ENCODE results near the gene AMOTL2. TPM values are rescaled to one million over a fixed set of nuclear protein-coding genes. Genes with fewer than 3 reads are reported as not detected.

AMOTL2 gene
- total RNA-seq, 1 experiment from 2014 or later, result 76.9 TPM

DNA sequence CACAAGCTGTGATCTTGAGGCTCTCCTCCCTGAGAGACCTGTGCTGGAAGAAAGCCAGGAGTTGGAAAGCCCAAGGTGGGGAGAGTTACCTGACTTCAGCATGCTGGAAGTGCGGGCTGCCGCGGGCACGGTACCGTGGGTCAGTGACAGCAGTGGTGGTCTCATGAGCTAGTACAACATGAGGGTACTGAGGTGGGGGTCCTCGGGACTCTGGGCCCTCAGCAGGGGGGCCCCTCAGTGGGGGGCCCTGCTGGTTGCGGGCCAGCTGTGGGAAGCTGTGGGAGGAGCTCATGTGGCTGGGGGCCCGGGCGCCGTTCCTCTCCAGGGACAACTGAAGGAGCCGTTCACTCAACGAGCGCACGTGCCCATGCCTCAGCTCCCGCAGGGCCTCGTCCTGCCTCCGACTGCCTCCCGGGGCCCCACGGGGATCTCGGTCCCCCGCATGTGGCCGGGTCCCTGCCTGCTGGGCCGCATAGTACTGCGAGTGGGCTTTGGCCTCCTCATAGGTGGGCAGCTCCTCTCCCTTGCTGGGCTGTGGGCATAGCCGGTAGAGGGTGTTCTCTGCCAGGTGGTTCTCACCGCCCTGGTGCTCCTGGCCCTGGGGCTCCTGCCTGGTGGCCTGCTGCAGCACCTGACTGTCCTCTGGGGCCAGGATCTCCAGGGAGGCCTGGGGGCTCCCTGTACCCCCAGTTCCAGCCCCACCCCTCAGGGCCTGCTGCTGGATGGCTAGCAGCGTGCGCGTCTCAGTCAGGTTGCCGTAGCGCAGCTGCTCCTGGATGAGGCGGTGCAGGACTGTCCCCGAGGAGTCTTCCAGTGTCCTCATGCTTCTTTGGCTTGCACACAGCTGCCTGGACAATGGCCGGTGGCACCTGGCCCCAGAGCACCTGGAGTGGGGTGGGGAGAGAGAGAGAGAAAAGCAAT is 3.4 kb downstream of the AMOTL2 start (continued):
- TF ChIP-seq, protein P1, sequence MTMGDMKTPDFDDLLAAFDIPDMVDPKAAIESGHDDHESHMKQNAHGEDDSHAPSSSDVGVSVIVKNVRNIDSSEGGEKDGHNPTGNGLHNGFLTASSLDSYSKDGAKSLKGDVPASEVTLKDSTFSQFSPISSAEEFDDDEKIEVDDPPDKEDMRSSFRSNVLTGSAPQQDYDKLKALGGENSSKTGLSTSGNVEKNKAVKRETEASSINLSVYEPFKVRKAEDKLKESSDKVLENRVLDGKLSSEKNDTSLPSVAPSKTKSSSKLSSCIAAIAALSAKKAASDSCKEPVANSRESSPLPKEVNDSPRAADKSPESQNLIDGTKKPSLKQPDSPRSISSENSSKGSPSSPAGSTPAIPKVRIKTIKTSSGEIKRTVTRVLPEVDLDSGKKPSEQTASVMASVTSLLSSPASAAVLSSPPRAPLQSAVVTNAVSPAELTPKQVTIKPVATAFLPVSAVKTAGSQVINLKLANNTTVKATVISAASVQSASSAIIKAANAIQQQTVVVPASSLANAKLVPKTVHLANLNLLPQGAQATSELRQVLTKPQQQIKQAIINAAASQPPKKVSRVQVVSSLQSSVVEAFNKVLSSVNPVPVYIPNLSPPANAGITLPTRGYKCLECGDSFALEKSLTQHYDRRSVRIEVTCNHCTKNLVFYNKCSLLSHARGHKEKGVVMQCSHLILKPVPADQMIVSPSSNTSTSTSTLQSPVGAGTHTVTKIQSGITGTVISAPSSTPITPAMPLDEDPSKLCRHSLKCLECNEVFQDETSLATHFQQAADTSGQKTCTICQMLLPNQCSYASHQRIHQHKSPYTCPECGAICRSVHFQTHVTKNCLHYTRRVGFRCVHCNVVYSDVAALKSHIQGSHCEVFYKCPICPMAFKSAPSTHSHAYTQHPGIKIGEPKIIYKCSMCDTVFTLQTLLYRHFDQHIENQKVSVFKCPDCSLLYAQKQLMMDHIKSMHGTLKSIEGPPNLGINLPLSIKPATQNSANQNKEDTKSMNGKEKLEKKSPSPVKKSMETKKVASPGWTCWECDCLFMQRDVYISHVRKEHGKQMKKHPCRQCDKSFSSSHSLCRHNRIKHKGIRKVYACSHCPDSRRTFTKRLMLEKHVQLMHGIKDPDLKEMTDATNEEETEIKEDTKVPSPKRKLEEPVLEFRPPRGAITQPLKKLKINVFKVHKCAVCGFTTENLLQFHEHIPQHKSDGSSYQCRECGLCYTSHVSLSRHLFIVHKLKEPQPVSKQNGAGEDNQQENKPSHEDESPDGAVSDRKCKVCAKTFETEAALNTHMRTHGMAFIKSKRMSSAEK (CRISPR knock-in tag; IDR thresholded peaks at IDR 0.05; ENCODE audit: borderline replicate concordance), result no peak
- TF ChIP-seq ESRRA (CRISPR knock-in tag; IDR thresholded peaks at IDR 0.05; ENCODE audit: borderline replicate concordance), result no peak
- TF ChIP-seq TP53 (CRISPR knock-in tag; IDR thresholded peaks at IDR 0.05), result no peak
- TF ChIP-seq FOXP1 (CRISPR knock-in tag; IDR thresholded peaks at IDR 0.05; ENCODE audit: borderline replicate concordance), result no peak
- TF ChIP-seq FOXJ3 (CRISPR knock-in tag; IDR thresholded peaks at IDR 0.05; ENCODE audit: borderline replicate concordance), result no peak

DNA sequence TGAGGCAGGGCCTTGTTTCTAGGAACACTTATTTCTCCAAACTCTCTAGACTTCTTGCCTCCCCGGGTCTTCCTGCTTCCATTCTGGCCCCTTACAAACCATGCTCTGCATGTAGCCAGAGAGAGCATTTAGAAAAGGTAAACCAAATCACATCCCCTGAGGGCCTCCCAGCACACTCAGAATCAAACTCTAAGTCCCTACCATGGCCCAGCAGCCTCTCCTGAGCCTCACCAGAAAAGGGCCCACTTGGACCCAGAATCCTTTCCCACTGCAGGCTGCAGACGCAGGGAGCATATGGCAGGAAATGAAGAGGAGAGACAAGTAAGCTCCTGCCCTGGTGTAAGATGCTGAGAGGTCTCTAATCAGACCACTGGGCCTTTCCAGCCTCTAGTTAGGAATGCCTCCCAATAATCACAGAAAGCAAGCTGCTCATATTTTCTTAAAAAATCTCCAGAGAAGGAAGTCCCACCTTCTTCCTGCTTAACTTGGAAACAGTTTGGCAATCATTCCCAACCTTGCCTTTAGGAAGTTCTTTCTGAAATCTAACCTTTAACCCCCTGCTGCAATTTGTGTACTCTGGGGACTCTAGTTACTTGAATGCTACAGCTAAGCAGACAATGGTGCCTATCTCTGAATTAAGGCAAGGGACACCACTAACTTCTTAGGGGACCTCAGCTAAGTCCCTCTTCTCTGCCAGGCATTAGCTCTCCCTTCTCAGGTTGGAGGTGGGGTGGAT is 4.2 kb downstream of the AMOTL2 start:
- peaks cover 52% of the 10 kb centered on the region for H3K4me1 Mint-ChIP-seq
- no peak overlapping the region for H3K4me3 Mint-ChIP-seq
- TF ChIP-seq TEAD4 (CRISPR knock-in tag; IDR thresholded peaks at IDR 0.05) (no peak), NR2C2 (CRISPR knock-in tag; IDR thresholded peaks at IDR 0.05) (no peak), OVOL2 (CRISPR knock-in tag; IDR thresholded peaks at IDR 0.05; ENCODE audit: borderline replicate concordance) (no peak), MYBL2 (CRISPR knock-in tag; IDR thresholded peaks at IDR 0.05) (no peak), HMGA2 (CRISPR knock-in tag; IDR thresholded peaks at IDR 0.05) (no peak)
- TF ChIP-seq, protein P2, sequence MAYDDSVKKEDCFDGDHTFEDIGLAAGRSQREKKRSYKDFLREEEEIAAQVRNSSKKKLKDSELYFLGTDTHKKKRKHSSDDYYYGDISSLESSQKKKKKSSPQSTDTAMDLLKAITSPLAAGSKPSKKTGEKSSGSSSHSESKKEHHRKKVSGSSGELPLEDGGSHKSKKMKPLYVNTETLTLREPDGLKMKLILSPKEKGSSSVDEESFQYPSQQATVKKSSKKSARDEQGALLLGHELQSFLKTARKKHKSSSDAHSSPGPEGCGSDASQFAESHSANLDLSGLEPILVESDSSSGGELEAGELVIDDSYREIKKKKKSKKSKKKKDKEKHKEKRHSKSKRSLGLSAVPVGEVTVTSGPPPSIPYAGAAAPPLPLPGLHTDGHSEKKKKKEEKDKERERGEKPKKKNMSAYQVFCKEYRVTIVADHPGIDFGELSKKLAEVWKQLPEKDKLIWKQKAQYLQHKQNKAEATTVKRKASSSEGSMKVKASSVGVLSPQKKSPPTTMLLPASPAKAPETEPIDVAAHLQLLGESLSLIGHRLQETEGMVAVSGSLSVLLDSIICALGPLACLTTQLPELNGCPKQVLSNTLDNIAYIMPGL (CRISPR knock-in tag; IDR thresholded peaks at IDR 0.05), result no peak
- TF ChIP-seq, protein P3, sequence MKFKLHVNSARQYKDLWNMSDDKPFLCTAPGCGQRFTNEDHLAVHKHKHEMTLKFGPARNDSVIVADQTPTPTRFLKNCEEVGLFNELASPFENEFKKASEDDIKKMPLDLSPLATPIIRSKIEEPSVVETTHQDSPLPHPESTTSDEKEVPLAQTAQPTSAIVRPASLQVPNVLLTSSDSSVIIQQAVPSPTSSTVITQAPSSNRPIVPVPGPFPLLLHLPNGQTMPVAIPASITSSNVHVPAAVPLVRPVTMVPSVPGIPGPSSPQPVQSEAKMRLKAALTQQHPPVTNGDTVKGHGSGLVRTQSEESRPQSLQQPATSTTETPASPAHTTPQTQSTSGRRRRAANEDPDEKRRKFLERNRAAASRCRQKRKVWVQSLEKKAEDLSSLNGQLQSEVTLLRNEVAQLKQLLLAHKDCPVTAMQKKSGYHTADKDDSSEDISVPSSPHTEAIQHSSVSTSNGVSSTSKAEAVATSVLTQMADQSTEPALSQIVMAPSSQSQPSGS (CRISPR knock-in tag; IDR thresholded peaks at IDR 0.05; ENCODE audit: borderline replicate concordance, low read depth), result no peak
- TF ChIP-seq, protein P4, sequence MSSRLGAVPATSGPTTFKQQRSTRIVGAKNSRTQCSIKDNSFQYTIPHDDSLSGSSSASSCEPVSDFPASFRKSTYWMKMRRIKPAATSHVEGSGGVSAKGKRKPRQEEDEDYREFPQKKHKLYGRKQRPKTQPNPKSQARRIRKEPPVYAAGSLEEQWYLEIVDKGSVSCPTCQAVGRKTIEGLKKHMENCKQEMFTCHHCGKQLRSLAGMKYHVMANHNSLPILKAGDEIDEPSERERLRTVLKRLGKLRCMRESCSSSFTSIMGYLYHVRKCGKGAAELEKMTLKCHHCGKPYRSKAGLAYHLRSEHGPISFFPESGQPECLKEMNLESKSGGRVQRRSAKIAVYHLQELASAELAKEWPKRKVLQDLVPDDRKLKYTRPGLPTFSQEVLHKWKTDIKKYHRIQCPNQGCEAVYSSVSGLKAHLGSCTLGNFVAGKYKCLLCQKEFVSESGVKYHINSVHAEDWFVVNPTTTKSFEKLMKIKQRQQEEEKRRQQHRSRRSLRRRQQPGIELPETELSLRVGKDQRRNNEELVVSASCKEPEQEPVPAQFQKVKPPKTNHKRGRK (CRISPR knock-in tag; IDR thresholded peaks at IDR 0.05; ENCODE audit: borderline replicate concordance), result no peak
- TF ChIP-seq, protein P5, sequence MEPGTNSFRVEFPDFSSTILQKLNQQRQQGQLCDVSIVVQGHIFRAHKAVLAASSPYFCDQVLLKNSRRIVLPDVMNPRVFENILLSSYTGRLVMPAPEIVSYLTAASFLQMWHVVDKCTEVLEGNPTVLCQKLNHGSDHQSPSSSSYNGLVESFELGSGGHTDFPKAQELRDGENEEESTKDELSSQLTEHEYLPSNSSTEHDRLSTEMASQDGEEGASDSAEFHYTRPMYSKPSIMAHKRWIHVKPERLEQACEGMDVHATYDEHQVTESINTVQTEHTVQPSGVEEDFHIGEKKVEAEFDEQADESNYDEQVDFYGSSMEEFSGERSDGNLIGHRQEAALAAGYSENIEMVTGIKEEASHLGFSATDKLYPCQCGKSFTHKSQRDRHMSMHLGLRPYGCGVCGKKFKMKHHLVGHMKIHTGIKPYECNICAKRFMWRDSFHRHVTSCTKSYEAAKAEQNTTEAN (CRISPR knock-in tag; IDR thresholded peaks at IDR 0.05), result no peak
- TF ChIP-seq, protein P6, sequence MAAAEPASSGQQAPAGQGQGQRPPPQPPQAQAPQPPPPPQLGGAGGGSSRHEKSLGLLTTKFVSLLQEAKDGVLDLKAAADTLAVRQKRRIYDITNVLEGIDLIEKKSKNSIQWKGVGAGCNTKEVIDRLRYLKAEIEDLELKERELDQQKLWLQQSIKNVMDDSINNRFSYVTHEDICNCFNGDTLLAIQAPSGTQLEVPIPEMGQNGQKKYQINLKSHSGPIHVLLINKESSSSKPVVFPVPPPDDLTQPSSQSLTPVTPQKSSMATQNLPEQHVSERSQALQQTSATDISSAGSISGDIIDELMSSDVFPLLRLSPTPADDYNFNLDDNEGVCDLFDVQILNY (CRISPR knock-in tag; IDR thresholded peaks at IDR 0.05), result no peak
- TF ChIP-seq, protein P7, sequence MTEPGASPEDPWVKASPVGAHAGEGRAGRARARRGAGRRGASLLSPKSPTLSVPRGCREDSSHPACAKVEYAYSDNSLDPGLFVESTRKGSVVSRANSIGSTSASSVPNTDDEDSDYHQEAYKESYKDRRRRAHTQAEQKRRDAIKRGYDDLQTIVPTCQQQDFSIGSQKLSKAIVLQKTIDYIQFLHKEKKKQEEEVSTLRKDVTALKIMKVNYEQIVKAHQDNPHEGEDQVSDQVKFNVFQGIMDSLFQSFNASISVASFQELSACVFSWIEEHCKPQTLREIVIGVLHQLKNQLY (CRISPR knock-in tag; IDR thresholded peaks at IDR 0.05), result no peak

More for the DNA sequence above, 4.2 kb downstream of the AMOTL2 start:
- Mint-ChIP-seq H3K27ac (no peak overlapping the region), H3K9me3 (no peaks in the 10 kb centered on the region), H3K36me3 (peaks cover 62% of the 10 kb centered on the region), H3K27me3 (ENCODE audit: low read depth) (no peaks in the 10 kb centered on the region; the same call in none of the 2 replicates)
- no peak for DNase-seq (ENCODE audit: low spot score)
- no peak for ATAC-seq
- CTCF ChIA-PET, result interaction anchor here (10.0 kb wide), 1 partner anchor 58 kb away, joined by 175 read pairs; no protein-coding TSS in a partner anchor
- POLR2A ChIA-PET, result interaction anchor here (0.8 to 1.5 kb wide), 4 partner anchors 57 to 103 kb away, joined by 3 to 4 read pairs (median 4); no protein-coding TSS in a partner anchor

Measured in WTC11 (cell line).